NCI-H146 (cell line): ENCODE measurements around the gene PCDHB7.
A peak's percentile ranks its signal among the peaks of the same experiment; 100 is the strongest.
"Not testable (repeated sequence)": the region's sequence is repeated elsewhere in the genome, so short reads cannot be mapped to it uniquely, and the experiment has no call there.

ENCODE experiments used
- DNase-seq: peaks from one replicate; lab custom pipeline; 2025; lab: John Stamatoyannopoulos, UW

The PCDHB7 gene

GRCh38 chr5:141180313-141180712 lies 7.9 kb downstream of the PCDHB7 start:
- DNase-seq: no peak

DNA sequence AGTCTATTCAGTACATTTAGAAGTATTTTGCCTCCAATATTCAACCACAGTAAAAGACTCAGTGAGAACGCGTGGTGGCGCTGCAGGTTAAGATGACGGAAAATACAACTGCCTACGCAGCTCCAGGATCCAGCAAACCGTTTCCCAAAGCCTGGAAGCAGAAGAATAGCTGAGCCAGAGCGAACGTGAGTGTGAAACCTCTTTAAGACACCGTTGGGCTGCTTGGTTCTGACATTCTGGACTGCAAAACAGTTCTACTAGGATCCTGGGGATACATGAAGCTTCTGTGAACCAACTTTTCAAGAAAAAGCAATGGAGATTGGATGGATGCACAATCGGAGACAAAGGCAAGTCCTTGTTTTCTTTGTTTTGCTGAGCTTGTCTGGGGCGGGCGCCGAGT lies 9.8 kb downstream of the PCDHB7 start, which contains the start of gene PCDHB16:
Gene PCDHB16 (plus strand): TSS at position 140 of the 400 bp plus-strand sequence. CDS start 173 bp downstream, at position 313.
- DNase-seq: no peak

DNA sequence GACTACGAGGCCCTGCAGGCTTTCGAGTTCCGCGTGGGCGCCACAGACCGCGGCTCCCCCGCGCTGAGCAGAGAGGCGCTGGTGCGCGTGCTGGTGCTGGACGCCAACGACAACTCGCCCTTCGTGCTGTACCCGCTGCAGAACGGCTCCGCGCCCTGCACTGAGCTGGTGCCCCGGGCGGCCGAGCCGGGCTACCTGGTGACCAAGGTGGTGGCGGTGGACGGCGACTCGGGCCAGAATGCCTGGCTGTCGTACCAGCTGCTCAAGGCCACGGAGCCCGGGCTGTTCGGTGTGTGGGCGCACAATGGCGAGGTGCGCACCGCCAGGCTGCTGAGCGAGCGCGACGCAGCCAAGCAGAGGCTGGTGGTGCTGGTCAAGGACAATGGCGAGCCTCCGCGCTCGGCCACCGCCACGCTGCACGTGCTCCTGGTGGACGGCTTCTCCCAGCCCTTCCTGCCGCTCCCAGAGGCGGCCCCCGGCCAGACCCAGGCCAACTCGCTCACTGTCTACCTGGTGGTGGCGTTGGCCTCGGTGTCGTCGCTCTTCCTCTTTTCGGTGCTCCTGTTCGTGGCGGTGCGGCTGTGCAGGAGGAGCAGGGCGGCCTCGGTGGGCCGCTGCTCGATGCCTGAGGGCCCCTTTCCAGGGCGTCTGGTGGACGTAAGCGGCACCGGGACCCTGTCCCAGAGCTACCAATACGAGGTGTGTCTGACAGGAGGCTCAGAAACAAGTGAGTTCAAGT lies 11.8 kb downstream of the PCDHB7 start:
- not testable (repeated sequence) for DNase-seq

DNA sequence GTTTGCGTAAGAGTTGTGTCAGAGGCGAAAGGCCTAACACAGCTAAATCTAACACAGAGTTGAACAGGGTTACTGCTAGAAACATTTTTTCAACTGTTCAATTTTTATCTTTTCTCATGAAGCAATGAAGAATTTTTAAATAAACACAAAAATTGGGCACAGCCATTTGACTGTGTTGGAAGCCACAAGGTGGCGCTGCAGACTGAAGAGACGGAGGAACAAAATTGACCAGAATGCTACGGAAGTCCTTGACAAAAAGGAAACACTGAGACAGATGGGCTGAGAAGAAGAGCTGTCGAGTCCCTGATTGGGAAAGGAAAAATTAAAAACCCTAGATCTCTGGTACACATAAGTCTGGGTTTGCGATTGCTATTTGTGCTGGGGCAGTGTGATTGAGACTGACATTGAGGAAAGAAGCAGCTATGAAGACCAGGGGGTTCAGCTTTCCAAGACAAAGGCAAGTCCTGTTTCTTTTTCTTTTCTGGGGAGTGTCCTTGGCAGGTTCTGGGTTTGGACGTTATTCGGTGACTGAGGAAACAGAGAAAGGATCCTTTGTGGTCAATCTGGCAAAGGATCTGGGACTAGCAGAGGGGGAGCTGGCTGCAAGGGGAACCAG lies 14.6 kb downstream of the PCDHB7 start, which contains the start of gene PCDHB9:
Gene PCDHB9 (plus strand): TSS at position 265 of the 616 bp plus-strand sequence. CDS start 158 bp downstream, at position 423.
- DNase-seq: peak; percentile 69

DNA sequence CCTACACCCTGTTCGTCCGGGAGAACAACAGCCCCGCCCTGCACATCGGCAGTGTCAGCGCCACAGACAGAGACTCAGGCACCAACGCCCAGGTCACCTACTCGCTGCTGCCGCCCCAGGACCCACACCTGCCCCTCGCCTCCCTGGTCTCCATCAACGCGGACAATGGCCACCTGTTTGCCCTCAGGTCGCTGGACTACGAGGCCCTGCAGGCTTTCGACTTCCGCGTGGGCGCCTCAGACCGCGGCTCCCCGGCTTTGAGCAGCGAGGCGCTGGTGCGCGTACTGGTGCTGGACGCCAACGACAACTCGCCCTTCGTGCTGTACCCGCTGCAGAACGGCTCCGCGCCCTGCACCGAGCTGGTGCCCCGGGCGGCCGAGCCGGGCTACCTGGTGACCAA lies 16.2 kb downstream of the PCDHB7 start:
- not testable (repeated sequence) for DNase-seq

- DNase-seq: not testable (repeated sequence)
Observed at GRCh38 chr5:141189131-141189530, 16.7 kb downstream of the PCDHB7 start.

GRCh38 chr5:141192110-141192725 lies 19.8 kb downstream of the PCDHB7 start, which contains the start of gene PCDHB10:
PCDHB10 (plus strand) TSS chr5:141192353; CDS start chr5:141192553, 200 bp downstream.
- DNase-seq: peak; percentile 46

GRCh38 chr5:141194332-141194731 lies 21.9 kb downstream of the PCDHB7 start:
- DNase-seq: not testable (repeated sequence)

DNA sequence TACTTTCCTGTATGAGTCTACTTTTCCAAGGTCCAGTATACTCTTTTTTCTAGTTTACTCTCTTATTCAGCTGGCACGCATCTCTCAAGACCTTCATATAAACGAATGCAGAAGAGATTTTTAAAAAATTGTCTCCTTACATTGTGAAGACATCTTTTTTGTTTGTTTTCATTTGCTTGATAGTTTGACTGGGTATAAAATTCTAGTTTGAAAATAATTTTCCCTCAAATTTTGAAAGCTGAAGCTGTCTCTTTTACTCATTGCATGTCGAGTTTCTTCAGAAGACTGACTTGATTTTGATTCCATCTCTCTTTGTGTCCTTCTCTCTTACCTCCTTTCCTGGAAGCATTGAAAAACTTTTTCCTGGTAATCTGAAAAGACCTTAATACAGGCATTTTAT lies 23.9 kb downstream of the PCDHB7 start:
- DNase-seq: no peak

DNA sequence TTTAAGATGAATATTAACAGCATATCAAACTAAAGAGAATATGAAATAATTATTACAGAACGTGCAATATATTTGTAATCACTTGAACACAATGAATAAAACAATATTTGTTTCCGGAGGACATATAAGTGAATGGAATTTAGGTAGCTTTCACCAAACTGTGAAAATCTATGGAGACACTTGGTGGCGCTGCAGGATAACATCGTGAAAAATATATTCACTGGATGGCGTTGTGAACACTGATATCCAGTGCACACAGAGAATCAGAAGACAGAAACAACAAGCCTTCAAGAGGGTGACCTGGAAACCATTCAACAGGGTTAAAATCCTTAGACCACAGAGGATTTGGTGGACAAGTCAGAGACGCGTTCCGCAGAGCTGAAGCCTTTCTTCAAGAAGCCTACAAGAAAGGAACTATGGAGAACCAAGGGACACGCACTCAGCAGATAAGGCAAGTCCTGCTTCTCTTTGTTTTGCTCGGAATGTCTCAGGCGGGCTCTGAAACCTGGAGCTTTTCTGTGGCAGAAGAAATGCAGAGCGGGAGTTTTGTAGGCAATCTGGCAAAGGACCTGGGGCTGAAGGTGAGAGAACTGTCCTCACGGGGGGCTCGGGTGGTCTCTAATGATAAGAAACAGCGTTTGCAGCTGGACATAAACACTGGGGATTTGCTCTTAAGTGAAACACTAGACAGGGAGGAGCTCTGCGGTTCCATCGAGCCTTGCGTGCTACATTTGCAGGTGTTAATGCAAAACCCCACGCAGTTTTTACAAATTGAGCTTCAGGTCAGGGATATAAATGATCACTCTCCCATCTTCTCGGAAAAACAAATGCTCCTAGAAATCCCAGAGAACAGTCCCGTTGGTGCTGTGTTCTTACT lies 27.2 kb downstream of the PCDHB7 start, which contains the start of gene PCDHB11:
Gene PCDHB11 (plus strand): TSS at position 269 of the 877 bp plus-strand sequence. CDS start 148 bp downstream, at position 417.
- DNase-seq: peak; percentile 58

DNA sequence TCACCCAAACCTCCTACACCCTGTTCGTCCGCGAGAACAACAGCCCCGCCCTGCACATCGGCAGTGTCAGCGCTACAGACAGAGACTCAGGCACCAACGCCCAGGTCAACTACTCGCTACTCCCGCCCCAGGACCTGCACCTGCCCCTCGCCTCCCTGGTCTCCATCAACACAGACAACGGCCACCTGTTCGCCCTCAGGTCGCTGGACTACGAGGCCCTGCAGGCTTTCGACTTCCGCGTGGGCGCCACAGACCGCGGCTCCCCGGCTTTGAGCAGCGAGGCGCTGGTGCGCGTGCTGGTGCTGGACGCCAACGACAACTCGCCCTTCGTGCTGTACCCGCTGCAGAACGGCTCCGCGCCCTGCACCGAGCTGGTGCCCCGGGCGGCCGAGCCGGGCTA lies 28.7 kb downstream of the PCDHB7 start:
- DNase-seq: not testable (repeated sequence)

GRCh38 chr5:141201646-141202045 lies 29.2 kb downstream of the PCDHB7 start:
- not testable (repeated sequence) for DNase-seq

DNA sequence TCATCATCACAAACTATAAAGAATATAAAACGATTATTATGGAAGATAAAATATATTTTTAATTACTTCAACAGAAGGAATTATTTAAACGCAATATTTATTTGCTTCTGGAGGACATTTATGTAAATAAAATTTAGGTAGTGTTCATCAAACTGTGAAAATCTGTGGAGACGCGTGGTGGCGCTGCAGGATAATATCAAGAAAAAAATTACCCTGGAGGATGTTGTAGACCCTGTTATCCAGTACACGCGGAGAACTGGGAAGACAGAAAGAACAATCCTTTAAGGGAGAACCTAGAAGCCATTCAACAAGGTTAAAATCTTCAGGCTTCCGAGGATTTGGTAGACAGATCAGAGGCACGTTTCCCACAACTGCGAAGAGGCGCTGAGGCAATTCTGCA lies 36.0 kb downstream of the PCDHB7 start, which contains the start of gene PCDHB12:
Gene PCDHB12 (plus strand): TSS at position 242 of the 400 bp plus-strand sequence. CDS start 189 bp downstream, outside the sequence.
- DNase-seq: no peak

GRCh38 chr5:141210281-141210680 lies 37.8 kb downstream of the PCDHB7 start:
- not testable (repeated sequence) for DNase-seq

DNA sequence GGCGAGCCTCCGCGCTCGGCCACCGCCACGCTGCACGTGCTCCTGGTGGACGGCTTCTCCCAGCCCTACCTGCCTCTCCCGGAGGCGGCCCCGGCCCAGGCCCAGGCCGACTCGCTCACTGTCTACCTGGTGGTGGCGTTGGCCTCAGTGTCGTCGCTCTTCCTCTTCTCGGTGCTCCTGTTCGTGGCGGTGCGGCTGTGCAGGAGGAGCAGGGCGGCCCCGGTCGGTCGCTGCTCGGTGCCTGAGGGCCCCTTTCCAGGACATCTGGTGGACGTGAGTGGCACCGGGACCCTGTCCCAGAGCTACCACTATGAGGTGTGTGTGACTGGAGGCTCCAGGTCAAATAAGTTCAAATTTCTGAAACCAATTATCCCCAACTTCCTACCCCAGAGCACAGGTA lies 38.4 kb downstream of the PCDHB7 start:
- DNase-seq: not testable (repeated sequence)

- peak; percentile 72 for DNase-seq
Observed at GRCh38 chr5:141213656-141214339, 41.4 kb downstream of the PCDHB7 start, which contains the start of gene PCDHB13. PCDHB13 (plus strand) TSS chr5:141213919; CDS start chr5:141214124, 205 bp downstream.

DNA sequence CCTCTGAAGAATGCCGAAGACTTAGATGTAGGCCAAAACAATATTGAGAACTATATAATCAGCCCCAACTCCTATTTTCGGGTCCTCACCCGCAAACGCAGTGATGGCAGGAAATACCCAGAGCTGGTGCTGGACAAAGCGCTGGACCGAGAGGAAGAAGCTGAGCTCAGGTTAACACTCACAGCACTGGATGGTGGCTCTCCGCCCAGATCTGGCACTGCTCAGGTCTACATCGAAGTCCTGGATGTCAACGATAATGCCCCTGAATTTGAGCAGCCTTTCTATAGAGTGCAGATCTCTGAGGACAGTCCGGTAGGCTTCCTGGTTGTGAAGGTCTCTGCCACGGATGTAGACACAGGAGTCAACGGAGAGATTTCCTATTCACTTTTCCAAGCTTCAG lies 42.1 kb downstream of the PCDHB7 start:
- not testable (repeated sequence) for DNase-seq

GRCh38 chr5:141215504-141215903 lies 43.1 kb downstream of the PCDHB7 start:
- DNase-seq: not testable (repeated sequence)

DNA sequence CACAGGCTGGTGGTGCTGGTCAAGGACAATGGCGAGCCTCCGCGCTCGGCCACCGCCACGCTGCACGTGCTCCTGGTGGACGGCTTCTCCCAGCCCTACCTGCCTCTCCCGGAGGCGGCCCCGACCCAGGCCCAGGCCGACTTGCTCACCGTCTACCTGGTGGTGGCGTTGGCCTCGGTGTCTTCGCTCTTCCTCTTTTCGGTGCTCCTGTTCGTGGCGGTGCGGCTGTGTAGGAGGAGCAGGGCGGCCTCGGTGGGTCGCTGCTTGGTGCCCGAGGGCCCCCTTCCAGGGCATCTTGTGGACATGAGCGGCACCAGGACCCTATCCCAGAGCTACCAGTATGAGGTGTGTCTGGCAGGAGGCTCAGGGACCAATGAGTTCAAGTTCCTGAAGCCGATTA lies 43.6 kb downstream of the PCDHB7 start:
- DNase-seq: not testable (repeated sequence)

DNA sequence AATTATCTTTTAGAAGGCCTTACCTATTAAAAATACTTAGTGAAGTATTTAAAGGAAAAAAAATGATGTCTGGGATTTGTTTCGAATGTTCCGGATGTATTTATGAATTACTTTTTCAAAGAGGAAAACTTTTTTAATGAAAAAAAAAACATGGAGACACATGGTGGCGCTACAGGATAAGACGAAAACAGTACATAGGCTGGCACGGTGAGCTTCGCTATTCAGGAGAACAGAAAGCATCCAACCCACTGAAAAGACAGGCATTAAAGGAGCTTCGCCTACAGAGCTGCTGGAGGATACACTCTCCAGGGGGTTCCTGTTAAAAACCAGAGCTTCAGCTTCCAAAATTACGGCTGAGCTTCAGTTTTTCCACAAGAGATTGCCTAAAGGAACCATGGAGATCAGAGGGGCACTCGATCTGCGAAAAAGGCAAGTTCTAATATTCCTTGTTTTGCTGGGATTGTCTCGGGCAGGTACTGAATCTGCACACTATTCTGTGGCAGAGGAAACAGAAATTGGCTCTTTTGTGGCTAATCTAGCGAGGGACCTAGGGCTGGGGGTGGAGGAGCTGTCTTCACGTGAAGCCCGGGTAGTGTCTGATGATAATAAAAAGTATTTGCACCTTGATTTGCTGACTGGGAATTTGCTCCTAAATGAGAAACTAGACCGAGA lies 50.8 kb downstream of the PCDHB7 start, which contains the start of gene PCDHB14:
Gene PCDHB14 (plus strand): TSS at position 232 of the 672 bp plus-strand sequence. CDS start 163 bp downstream, at position 395.
- DNase-seq: peak; percentile 78
